ENCODE data around the gene ELANE. TPM values are rescaled to one million over a fixed set of nuclear protein-coding genes. Genes with fewer than 3 reads are reported as not detected.

ELANE gene
- total and polyA plus RNA-seq, 9 of the 15 experiments (the other 6 are each of a cell fraction or from before 2014, with no cell fraction given) = not detected

GRCh38 chr19:853014-853585 is 997 bp downstream of the ELANE start:
- Histone ChIP-seq H3K4me2 (ENCODE audit: insufficient read depth, low read length) (no peak overlapping the region), H3K9me3 (replicated peaks; ENCODE audit: control insufficient read depth, insufficient read depth, low read depth, low read length) (no peaks in the 10 kb centered on the region), H3K9ac (ENCODE audit: insufficient read depth in 1 of 2, low read depth in 2 of 2, low read length in 2 of 2) (no peak overlapping the region), H3K27me3 (ENCODE audit: control insufficient read depth in 2 of 2, insufficient read depth in 2 of 2, low read length in 2 of 2) (no peaks in the 10 kb centered on the region), H3K79me2 (ENCODE audit: control insufficient read depth, insufficient read depth, low read length) (no peaks in the 10 kb centered on the region), H3K4me1 (replicated peaks in 1 of 2; ENCODE audit: control insufficient read depth in 2 of 2, insufficient read depth in 2 of 2, low read length in 2 of 2) (peaks cover 5 to 47% of the 10 kb centered on the region in 2 experiments; a peak in 3 of 5 replicates), H3K36me3 (ENCODE audit: control insufficient read depth, insufficient read depth, low read length) (no peaks in the 10 kb centered on the region), H2AFZ (ENCODE audit: low read depth, low read length) (no peak overlapping the region), H3K4me3 (no peak overlapping the region), H4K20me1 (replicated peaks; ENCODE audit: control insufficient read depth, insufficient read depth, low read length) (no peaks in the 10 kb centered on the region), H3K27ac (ENCODE audit: extremely low read depth, low read depth, low read length) (no peak overlapping the region), H3K9me1 (ENCODE audit: control insufficient read depth, insufficient read depth, low read length) (no peaks in the 10 kb centered on the region)
- WGBS (ENCODE audit: insufficient coverage, low coverage, missing lambda C conversion rate) = 90% methylated on average over 12 of the region's 67 CpGs
- no TSS peak for BruUV-seq (replicated peaks)
- DNase-seq (ENCODE audit: extremely low read depth in 1 of 4, low spot score in 3 of 4) = no peak
- POLR2A ChIA-PET = no interaction called here
- in situ Hi-C loops (cut with MboI) = no loop called here
- intact Hi-C loops (cut with micrococcal nuclease) = no loop called here
- CTCF ChIA-PET (ENCODE audit: low intra/inter-chr PET ratio) = no interaction called here
- no peak for ATAC-seq
- FAIRE-seq = no peak
- TF ChIP-seq POLR2G (IDR thresholded peaks at IDR 0.05; ENCODE audit: low read depth, low read length) = no peak
- no peak for TF ChIP-seq CTBP1 (IDR thresholded peaks at IDR 0.05; ENCODE audit: borderline replicate concordance)
- no peak for TF ChIP-seq ZNF449 (CRISPR knock-in tag; IDR thresholded peaks at IDR 0.05)
- TF ChIP-seq ZNF24 (IDR thresholded peaks at IDR 0.05) = no peak
- no peak for TF ChIP-seq ZNF766 (CRISPR knock-in tag; conservative IDR thresholded peaks at IDR 0.05)
- TF ChIP-seq E2F8 (IDR thresholded peaks at IDR 0.05; ENCODE audit: low read depth, partially characterized antibody) = no peak
- TF ChIP-seq ZC3H4 (CRISPR knock-in tag; IDR thresholded peaks at IDR 0.05; ENCODE audit: borderline replicate concordance) = no peak
- TF ChIP-seq TSHZ1 (CRISPR knock-in tag; IDR thresholded peaks at IDR 0.05) = no peak
- no peak for TF ChIP-seq ZNF280A (IDR thresholded peaks at IDR 0.05; ENCODE audit: low read depth, partially characterized antibody)
- TF ChIP-seq LARP7 (IDR thresholded peaks at IDR 0.05) = no peak
- no peak for TF ChIP-seq HINFP (tag; conservative IDR thresholded peaks at IDR 0.05; ENCODE audit: low read depth)
